Duodenal mucosa (tissue), 2 donors: ENCODE results near the gene IGFBP7.

Source experiments
- H3K27ac ChIP-seq: one replicate; pipeline ENCODE4 v1.7.0; 2013; ENCODE audit warnings: low read depth, low read length
- H3K27me3 ChIP-seq, 2 donors: one replicate each; pipeline ENCODE4 v1.7.0; 2013; ENCODE audit warnings: low read length in 2 of 2, control low read depth in 1 of 2; ENCODE audit not compliant: insufficient read depth in 2 of 2, control insufficient read depth in 1 of 2
- H3K36me3 ChIP-seq, 2 donors: one replicate each; pipeline ENCODE4 v1.7.0; 2013; ENCODE audit warnings: low read length in 2 of 2, control low read depth in 1 of 2; ENCODE audit not compliant: insufficient read depth in 2 of 2, control insufficient read depth in 1 of 2
- H3K4me1 ChIP-seq, 2 donors: one replicate each; pipeline ENCODE4 v1.7.0; 2013; ENCODE audit warnings: low read length in 2 of 2, control low read depth in 1 of 2; ENCODE audit not compliant: insufficient read depth in 2 of 2, control insufficient read depth in 1 of 2
- H3K4me3 ChIP-seq, 2 donors: one replicate each; pipeline ENCODE4 v1.7.0; 2013; ENCODE audit warnings: low read length in 2 of 2, low read depth in 1 of 2
- H3K9ac ChIP-seq, 2 donors: one replicate each; pipeline ENCODE4 v1.7.0; 2013; ENCODE audit warnings: low read length in 2 of 2, low read depth in 1 of 2
- H3K9me3 ChIP-seq, 2 donors: one replicate each; pipeline ENCODE4 v1.7.0; 2013; ENCODE audit warnings: low read length in 2 of 2, control low read depth in 1 of 2; ENCODE audit not compliant: control insufficient read depth in 1 of 2

Gene IGFBP7

GRCh38 chr4:57151481-57151880 lies 41.3 kb upstream of the IGFBP7 start:
- Histone ChIP-seq H3K27ac (no peak overlapping the region), H3K27me3 (peaks cover 0 to 3% of the 10 kb centered on the region in 2 donors), H3K9me3 (no peaks in the 10 kb centered on the region), H3K9ac (no peak overlapping the region), H3K4me3 (no peak overlapping the region), H3K4me1 (no peaks in the 10 kb centered on the region), H3K36me3 (no peaks in the 10 kb centered on the region)

GRCh38 chr4:57149833-57150232 lies 39.6 kb upstream of the IGFBP7 start:
- Histone ChIP-seq H3K9me3 (no peaks in the 10 kb centered on the region), H3K4me1 (no peaks in the 10 kb centered on the region), H3K9ac (no peak overlapping the region), H3K4me3 (no peak overlapping the region), H3K36me3 (no peaks in the 10 kb centered on the region), H3K27ac (no peak overlapping the region), H3K27me3 (peaks cover 0 to 3% of the 10 kb centered on the region in 2 donors)

GRCh38 chr4:57148831-57149505 lies 38.8 kb upstream of the IGFBP7 start:
- Histone ChIP-seq H3K9ac (no peak overlapping the region), H3K27ac (no peak overlapping the region), H3K9me3 (no peaks in the 10 kb centered on the region), H3K4me3 (no peak overlapping the region), H3K4me1 (no peaks in the 10 kb centered on the region), H3K27me3 (peaks cover 0 to 3% of the 10 kb centered on the region in 2 donors), H3K36me3 (no peaks in the 10 kb centered on the region)

GRCh38 chr4:57148177-57148576 lies 38.0 kb upstream of the IGFBP7 start:
- H3K4me1 ChIP-seq: no peaks in the 10 kb centered on the region
- H3K27ac ChIP-seq: no peak overlapping the region
- no peak overlapping the region for H3K4me3 ChIP-seq
- H3K27me3 ChIP-seq: peaks cover 0 to 3% of the 10 kb centered on the region in 2 donors
- no peaks in the 10 kb centered on the region for H3K36me3 ChIP-seq
- no peak overlapping the region for H3K9ac ChIP-seq
- H3K9me3 ChIP-seq: no peaks in the 10 kb centered on the region

GRCh38 chr4:57147335-57148060 lies 37.3 kb upstream of the IGFBP7 start:
- no peaks in the 10 kb centered on the region for H3K36me3 ChIP-seq
- no peaks in the 10 kb centered on the region for H3K4me1 ChIP-seq
- no peak overlapping the region for H3K9ac ChIP-seq
- peaks cover 0 to 3% of the 10 kb centered on the region in 2 donors for H3K27me3 ChIP-seq
- no peaks in the 10 kb centered on the region for H3K9me3 ChIP-seq
- no peak overlapping the region for H3K27ac ChIP-seq
- H3K4me3 ChIP-seq: no peak overlapping the region

GRCh38 chr4:57146444-57146843 lies 36.3 kb upstream of the IGFBP7 start:
- no peak overlapping the region for H3K4me3 ChIP-seq
- no peak overlapping the region for H3K27ac ChIP-seq
- no peaks in the 10 kb centered on the region for H3K9me3 ChIP-seq
- H3K9ac ChIP-seq: no peak overlapping the region
- H3K27me3 ChIP-seq: peaks cover 0 to 3% of the 10 kb centered on the region in 2 donors
- H3K4me1 ChIP-seq: no peaks in the 10 kb centered on the region
- H3K36me3 ChIP-seq: no peaks in the 10 kb centered on the region

- Histone ChIP-seq H3K27me3 (no peaks in the 10 kb centered on the region), H3K4me3 (no peak overlapping the region), H3K27ac (no peak overlapping the region), H3K36me3 (no peaks in the 10 kb centered on the region), H3K9me3 (no peaks in the 10 kb centered on the region), H3K9ac (no peak overlapping the region), H3K4me1 (no peaks in the 10 kb centered on the region)
Observed at GRCh38 chr4:57144466-57144865, 34.3 kb upstream of the IGFBP7 start.

GRCh38 chr4:57139783-57140182 lies 29.6 kb upstream of the IGFBP7 start:
- Histone ChIP-seq H3K9me3 (no peaks in the 10 kb centered on the region), H3K4me3 (no peak overlapping the region), H3K4me1 (no peaks in the 10 kb centered on the region), H3K27ac (no peak overlapping the region), H3K27me3 (no peaks in the 10 kb centered on the region), H3K36me3 (no peaks in the 10 kb centered on the region), H3K9ac (no peak overlapping the region)

GRCh38 chr4:57137261-57137660 lies 27.1 kb upstream of the IGFBP7 start:
- Histone ChIP-seq H3K9me3 (no peaks in the 10 kb centered on the region), H3K4me3 (no peak overlapping the region), H3K27ac (no peak overlapping the region), H3K9ac (no peak overlapping the region), H3K36me3 (no peaks in the 10 kb centered on the region), H3K27me3 (no peaks in the 10 kb centered on the region), H3K4me1 (no peaks in the 10 kb centered on the region)

GRCh38 chr4:57136281-57136680 lies 26.1 kb upstream of the IGFBP7 start:
- no peaks in the 10 kb centered on the region for H3K27me3 ChIP-seq
- no peak overlapping the region for H3K27ac ChIP-seq
- H3K9ac ChIP-seq: no peak overlapping the region
- H3K4me1 ChIP-seq: no peaks in the 10 kb centered on the region
- no peak overlapping the region for H3K4me3 ChIP-seq
- no peaks in the 10 kb centered on the region for H3K9me3 ChIP-seq
- H3K36me3 ChIP-seq: no peaks in the 10 kb centered on the region
